Adrenal gland (tissue), 5 donors: ENCODE data around the gene NYAP2.

ENCODE experiments used
- POLR2A ChIP-seq, 2 donors: fragments of 450-650 bp; IDR thresholded peaks; one replicate each; pipeline ENCODE4 v1.6.1; 2017; ENCODE audit warnings: antibody characterized with exemption in 2 of 2, mild to moderate bottlenecking in 2 of 2, moderate library complexity in 1 of 2
- TF ChIP-seq, protein P1 (sequence below), 6 experiments: fragments of 450-650 bp in 4 of 6; fragments of 200-600 bp in 2 of 6; sonication (generic) in 1 of 6; IDR thresholded peaks; 1 replicate in 5 of 6; 2 replicates in 1 of 6; pipeline versions ENCODE4 v1.5.1 to v1.8.0; 2016 to 2021; ENCODE audit warnings: antibody characterized with exemption in 6 of 6, mild to moderate bottlenecking in 2 of 6, moderate library complexity in 1 of 6
- donor health status: DM: no; HTN: no; CAD: no.

DNA sequence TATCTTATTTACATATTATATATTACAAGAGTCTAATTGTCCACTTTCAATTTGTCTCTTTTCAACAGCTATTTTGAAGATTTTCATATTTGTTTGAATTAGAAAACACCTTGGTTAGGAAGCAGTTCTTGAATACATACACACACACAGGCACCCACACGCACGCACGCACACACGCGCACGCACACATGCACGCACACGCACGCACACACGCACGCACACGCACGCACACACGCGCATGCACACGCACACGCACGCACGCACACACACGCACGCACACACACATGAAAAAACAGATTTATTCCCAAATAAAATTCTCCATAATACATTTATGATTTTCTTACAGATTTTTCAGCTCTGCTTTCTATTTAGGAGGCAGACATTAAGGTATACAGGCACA lies 220.7 kb downstream of the NYAP2 start:
- TF ChIP-seq, protein P1, sequence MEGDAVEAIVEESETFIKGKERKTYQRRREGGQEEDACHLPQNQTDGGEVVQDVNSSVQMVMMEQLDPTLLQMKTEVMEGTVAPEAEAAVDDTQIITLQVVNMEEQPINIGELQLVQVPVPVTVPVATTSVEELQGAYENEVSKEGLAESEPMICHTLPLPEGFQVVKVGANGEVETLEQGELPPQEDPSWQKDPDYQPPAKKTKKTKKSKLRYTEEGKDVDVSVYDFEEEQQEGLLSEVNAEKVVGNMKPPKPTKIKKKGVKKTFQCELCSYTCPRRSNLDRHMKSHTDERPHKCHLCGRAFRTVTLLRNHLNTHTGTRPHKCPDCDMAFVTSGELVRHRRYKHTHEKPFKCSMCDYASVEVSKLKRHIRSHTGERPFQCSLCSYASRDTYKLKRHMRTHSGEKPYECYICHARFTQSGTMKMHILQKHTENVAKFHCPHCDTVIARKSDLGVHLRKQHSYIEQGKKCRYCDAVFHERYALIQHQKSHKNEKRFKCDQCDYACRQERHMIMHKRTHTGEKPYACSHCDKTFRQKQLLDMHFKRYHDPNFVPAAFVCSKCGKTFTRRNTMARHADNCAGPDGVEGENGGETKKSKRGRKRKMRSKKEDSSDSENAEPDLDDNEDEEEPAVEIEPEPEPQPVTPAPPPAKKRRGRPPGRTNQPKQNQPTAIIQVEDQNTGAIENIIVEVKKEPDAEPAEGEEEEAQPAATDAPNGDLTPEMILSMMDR (IDR thresholded peaks at IDR 0.05) = no peak
- no peak for TF ChIP-seq POLR2A (IDR thresholded peaks at IDR 0.05)
